Measurements from ENCODE around the gene GUCY2C. TPM values are rescaled to one million over a fixed set of nuclear protein-coding genes. Genes with fewer than 3 reads are reported as not detected.

GUCY2C gene
- total RNA-seq, 4 donors from 2014 or later = 0.19 TPM; not detected in 3

DNA sequence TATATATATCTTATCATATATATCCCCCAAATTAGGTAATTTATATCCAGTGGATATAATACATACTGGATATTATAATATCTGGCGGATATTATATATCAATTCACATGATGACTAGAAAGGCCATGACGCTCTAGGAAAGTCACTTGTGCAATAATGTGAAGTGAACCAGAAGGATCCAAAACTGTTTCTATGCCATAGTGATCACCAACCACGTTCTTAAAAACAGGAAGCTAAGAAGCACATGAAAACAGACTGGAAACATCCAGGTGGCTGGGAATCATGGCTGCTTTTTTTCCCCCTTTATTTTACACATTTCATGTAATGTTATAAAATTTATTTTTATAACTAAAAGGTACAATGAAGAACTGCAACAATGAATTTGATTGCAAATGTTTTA, 1.4 kb downstream of the GUCY2C start:
- H3K9me3 ChIP-seq = no peaks in the 10 kb centered on the region
- H3K36me3 ChIP-seq = no peaks in the 10 kb centered on the region
- H3K4me1 ChIP-seq = no peaks in the 10 kb centered on the region
- intact Hi-C loops (cut with DNase I) = no loop called here
- no peak for DNase-seq
- H3K4me3 ChIP-seq = no peak overlapping the region
- no peak overlapping the region for H3K27ac ChIP-seq
- no peaks in the 10 kb centered on the region for H3K27me3 ChIP-seq
- TF ChIP-seq, protein P1, sequence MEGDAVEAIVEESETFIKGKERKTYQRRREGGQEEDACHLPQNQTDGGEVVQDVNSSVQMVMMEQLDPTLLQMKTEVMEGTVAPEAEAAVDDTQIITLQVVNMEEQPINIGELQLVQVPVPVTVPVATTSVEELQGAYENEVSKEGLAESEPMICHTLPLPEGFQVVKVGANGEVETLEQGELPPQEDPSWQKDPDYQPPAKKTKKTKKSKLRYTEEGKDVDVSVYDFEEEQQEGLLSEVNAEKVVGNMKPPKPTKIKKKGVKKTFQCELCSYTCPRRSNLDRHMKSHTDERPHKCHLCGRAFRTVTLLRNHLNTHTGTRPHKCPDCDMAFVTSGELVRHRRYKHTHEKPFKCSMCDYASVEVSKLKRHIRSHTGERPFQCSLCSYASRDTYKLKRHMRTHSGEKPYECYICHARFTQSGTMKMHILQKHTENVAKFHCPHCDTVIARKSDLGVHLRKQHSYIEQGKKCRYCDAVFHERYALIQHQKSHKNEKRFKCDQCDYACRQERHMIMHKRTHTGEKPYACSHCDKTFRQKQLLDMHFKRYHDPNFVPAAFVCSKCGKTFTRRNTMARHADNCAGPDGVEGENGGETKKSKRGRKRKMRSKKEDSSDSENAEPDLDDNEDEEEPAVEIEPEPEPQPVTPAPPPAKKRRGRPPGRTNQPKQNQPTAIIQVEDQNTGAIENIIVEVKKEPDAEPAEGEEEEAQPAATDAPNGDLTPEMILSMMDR (IDR thresholded peaks at IDR 0.05) = no peak
- TF ChIP-seq POLR2A (IDR thresholded peaks at IDR 0.05) = no peak
- whole genome bisulfite sequencing, 2 donors = 63 to 76% methylated on average over 3 of the region's 3 CpGs

DNA sequence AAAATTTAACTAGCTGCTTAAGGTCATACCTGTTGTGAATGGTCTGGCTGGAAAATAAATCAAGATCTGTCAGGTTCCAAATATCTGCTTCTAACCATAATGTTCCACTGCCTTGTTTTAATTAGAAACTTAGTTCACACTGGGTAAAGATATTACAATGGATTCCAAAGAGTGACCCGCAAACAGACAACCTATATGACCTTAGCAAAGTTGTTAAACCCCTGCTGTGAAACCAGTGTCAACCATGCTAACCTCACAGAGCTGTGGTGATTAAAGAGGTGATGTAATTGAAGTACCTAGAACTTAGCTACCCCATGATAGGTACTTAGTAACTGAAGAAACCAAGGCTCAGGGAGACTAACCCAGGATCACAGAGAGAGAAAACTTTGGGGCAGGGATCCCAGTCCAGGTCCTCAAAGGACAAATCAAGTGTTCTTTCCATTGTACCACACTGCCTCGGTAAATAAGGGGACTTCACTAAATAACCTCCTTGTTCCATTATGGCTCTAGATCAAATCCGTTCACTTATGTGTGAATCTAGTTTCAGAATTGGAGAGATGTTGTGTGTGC, 2.2 kb downstream of the GUCY2C start:
- Histone ChIP-seq H3K27me3 (no peaks in the 10 kb centered on the region), H3K4me1 (no peaks in the 10 kb centered on the region), H3K4me3 (no peak overlapping the region), H3K36me3 (no peaks in the 10 kb centered on the region), H3K27ac (no peak overlapping the region), H3K9me3 (no peaks in the 10 kb centered on the region)
- DNase-seq = no peak
- 84 to 92% methylated on average over 3 of the region's 3 CpGs for WGBS, 2 donors
- intact Hi-C loops (cut with DNase I) = no loop called here
- TF ChIP-seq POLR2A (IDR thresholded peaks at IDR 0.05) = no peak
- TF ChIP-seq, protein P1 (IDR thresholded peaks at IDR 0.05) = no peak

DNA sequence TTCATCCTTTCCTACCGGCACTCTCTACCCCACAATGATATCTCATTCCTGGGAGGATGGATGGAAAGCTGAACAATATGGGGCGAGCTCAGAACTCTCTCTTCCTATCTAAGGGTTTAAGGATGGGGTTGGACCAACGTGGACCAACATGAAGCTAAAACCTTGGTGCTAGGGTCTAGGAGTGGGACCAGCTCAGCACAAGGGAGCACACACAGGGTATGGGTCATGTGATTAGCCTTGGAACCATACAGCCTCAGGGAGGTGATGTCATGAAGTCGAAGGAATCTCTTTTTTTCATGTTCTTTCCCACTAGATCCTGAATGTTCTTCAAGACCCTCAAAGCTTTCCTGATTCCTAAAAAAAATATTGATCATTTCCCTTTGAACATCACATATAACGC, 3.3 kb downstream of the GUCY2C start:
- H3K4me1 ChIP-seq = no peaks in the 10 kb centered on the region
- no peak for TF ChIP-seq POLR2A (IDR thresholded peaks at IDR 0.05)
- TF ChIP-seq, protein P1 (IDR thresholded peaks at IDR 0.05) = no peak
- DNase-seq = no peak
- H3K27ac ChIP-seq = no peak overlapping the region
- no peaks in the 10 kb centered on the region for H3K36me3 ChIP-seq
- H3K27me3 ChIP-seq = no peaks in the 10 kb centered on the region
- no peaks in the 10 kb centered on the region for H3K9me3 ChIP-seq
- H3K4me3 ChIP-seq = no peak overlapping the region
- WGBS, 2 donors = 79 to 87% methylated on average over 5 of the region's 5 CpGs
- intact Hi-C loops (cut with DNase I) = no loop called here

DNA sequence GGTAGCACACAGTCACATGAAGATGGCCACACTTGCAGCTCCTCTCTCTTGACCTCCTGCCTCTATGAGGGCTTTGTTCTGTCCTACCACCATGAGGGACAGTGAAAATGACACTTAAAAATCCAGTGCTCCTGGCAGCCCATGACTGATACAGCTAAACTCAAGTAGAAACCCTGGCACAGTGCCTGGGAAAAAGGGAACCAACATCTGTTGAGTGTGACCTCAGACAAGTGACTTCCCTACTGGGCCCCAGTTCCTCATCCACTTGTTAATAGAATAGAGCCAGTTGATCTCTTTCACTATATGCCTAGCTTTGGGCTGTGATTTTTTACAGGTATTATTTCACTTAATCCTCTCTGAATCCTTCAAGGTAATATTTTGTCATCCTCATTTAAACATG, 4.8 kb downstream of the GUCY2C start:
- Histone ChIP-seq H3K9me3 (no peaks in the 10 kb centered on the region), H3K4me3 (no peak overlapping the region), H3K27me3 (no peaks in the 10 kb centered on the region), H3K27ac (no peak overlapping the region), H3K36me3 (no peaks in the 10 kb centered on the region), H3K4me1 (no peaks in the 10 kb centered on the region)
- TF ChIP-seq, protein P1 (IDR thresholded peaks at IDR 0.05) = no peak
- peak; percentile 2 for DNase-seq
- intact Hi-C loops (cut with DNase I) = no loop called here

DNA sequence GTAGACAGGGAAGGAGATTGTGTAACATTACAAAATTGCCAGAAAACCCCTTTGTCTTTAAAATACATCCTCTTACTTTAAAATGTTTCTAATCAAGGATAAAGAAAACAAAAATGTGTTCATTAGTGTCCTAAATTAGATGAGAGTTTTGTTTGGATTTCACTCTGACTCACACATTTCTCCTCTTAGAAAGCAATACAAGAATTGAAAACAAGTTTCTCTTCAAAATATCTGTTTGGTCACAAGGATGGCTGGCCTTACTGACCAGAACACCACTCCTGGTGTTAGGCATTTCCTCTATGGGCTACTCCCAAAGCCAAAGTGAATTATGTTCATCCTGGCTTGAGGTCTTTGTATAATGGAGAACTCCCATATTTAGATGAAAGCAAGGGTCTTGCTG, 6.4 kb downstream of the GUCY2C start:
- Histone ChIP-seq H3K9me3 (no peaks in the 10 kb centered on the region), H3K4me3 (no peak overlapping the region), H3K4me1 (no peaks in the 10 kb centered on the region), H3K36me3 (no peaks in the 10 kb centered on the region), H3K27me3 (no peaks in the 10 kb centered on the region), H3K27ac (no peak overlapping the region)
- intact Hi-C loops (cut with DNase I) = no loop called here
- no peak for TF ChIP-seq POLR2A (IDR thresholded peaks at IDR 0.05)
- TF ChIP-seq, protein P1 (IDR thresholded peaks at IDR 0.05) = no peak
- DNase-seq = no peak

Measured in esophagus squamous epithelium (tissue), 5 donors.